HEK293 (cell line): ENCODE measurements around the gene LY6G6F.
A peak's percentile ranks its signal among the peaks of the same experiment; 100 is the strongest.

Experiments
- CTCF ChIA-PET: fragments of 350-600 bp; formaldehyde crosslinking; extraction: SDS; loops from one replicate; lab custom pipeline; 2021; ENCODE audit warnings: antibody characterized with exemption; lab: Yijun Ruan, JAX
- POLR2A ChIA-PET: fragments of 300-600 bp; formaldehyde crosslinking; extraction: SDS; loops from one replicate; lab custom pipeline; 2020; ENCODE audit warnings: antibody characterized with exemption, inconsistent platforms; lab: Yijun Ruan, JAX
- H3K27ac ChIP-seq: fragments of 200-500 bp; sonication (Bioruptor generic); 2 replicates; pipeline ENCODE4 v1.5.1; 2014; ENCODE audit warnings: low read depth, low read length, control low read depth, inconsistent platforms; ENCODE audit errors: extremely low read depth
- H3K36me3 ChIP-seq, 2 experiments: fragments of 200-500 bp in 1 of 2; sonication (Bioruptor generic) in 1 of 2; 1 replicate in 1 of 2; 2 replicates in 1 of 2; pipeline ENCODE4 v1.5.1; 2014 to 2017; ENCODE audit warnings: inconsistent platforms in 2 of 2, low read length in 2 of 2; ENCODE audit not compliant: control insufficient read depth in 2 of 2, insufficient read depth in 1 of 2
- H3K4me1 ChIP-seq: fragments of 200-500 bp; sonication (Bioruptor generic); 2 replicates; pipeline ENCODE4 v1.5.1; 2014; ENCODE audit warnings: mild to moderate bottlenecking, low read length, inconsistent platforms; ENCODE audit not compliant: control insufficient read depth, insufficient read depth
- H3K4me3 ChIP-seq: 2 replicates; pipeline ENCODE4 v1.5.1; 2011; ENCODE audit warnings: low read depth, mild to moderate bottlenecking, control low read depth, low read length, moderate library complexity
- H3K9me3 ChIP-seq: fragments of 200-500 bp; sonication (Bioruptor generic); 2 replicates; pipeline ENCODE4 v1.5.1; 2014; ENCODE audit warnings: low read depth, low read length, inconsistent platforms; ENCODE audit not compliant: control insufficient read depth, insufficient read depth
- KLF7 ChIP-seq: fragments of 450-650 bp; formaldehyde crosslinking; IDR thresholded peaks from 2 replicates; pipeline ENCODE4 v1.5.1; 2016; ENCODE audit warnings: missing biosample characterization, missing genetic modification characterization, borderline replicate concordance
- MYNN ChIP-seq: fragments of 450-650 bp; formaldehyde crosslinking; IDR thresholded peaks from 2 replicates; pipeline ENCODE4 v1.5.1; 2016; ENCODE audit warnings: missing biosample characterization, missing genetic modification characterization, borderline replicate concordance
- REPIN1 ChIP-seq: fragments of 450-650 bp; formaldehyde crosslinking; IDR thresholded peaks from 2 replicates; pipeline ENCODE4 v1.5.1; 2017; ENCODE audit warnings: missing biosample characterization, missing genetic modification characterization, low read depth
- SP3 ChIP-seq: fragments of 450-650 bp; formaldehyde crosslinking; IDR thresholded peaks from 2 replicates; pipeline ENCODE4 v1.5.1; 2016; ENCODE audit warnings: missing biosample characterization, missing genetic modification characterization
- WT1 ChIP-seq: fragments of 450-650 bp; formaldehyde crosslinking; IDR thresholded peaks from 2 replicates; pipeline ENCODE4 v1.5.1; 2016; ENCODE audit warnings: missing biosample characterization, missing genetic modification characterization
- ZNF112 ChIP-seq: fragments of 450-650 bp; formaldehyde crosslinking; IDR thresholded peaks from 2 replicates; pipeline ENCODE4 v1.5.0; 2017; ENCODE audit warnings: missing biosample characterization, missing genetic modification characterization
- ZNF146 ChIP-seq: fragments of 450-650 bp; formaldehyde crosslinking; IDR thresholded peaks from 2 replicates; pipeline ENCODE4 v1.5.1; 2016; ENCODE audit warnings: missing biosample characterization, missing genetic modification characterization
- ZNF24 ChIP-seq: fragments of 450-650 bp; formaldehyde crosslinking; IDR thresholded peaks from 2 replicates; pipeline ENCODE4 v1.5.1; 2016; ENCODE audit warnings: missing biosample characterization, missing genetic modification characterization
- ZNF366 ChIP-seq: fragments of 450-650 bp; formaldehyde crosslinking; conservative IDR thresholded peaks from 2 replicates; pipeline ENCODE4 v1.5.1; 2016; ENCODE audit warnings: missing biosample characterization, missing genetic modification characterization
- ZNF391 ChIP-seq: fragments of 450-650 bp; formaldehyde crosslinking; IDR thresholded peaks from 2 replicates; pipeline ENCODE4 v1.5.1; 2016; ENCODE audit warnings: low read depth, missing biosample characterization, missing genetic modification characterization, borderline replicate concordance
- ZNF530 ChIP-seq: fragments of 450-650 bp; formaldehyde crosslinking; IDR thresholded peaks from 2 replicates; pipeline ENCODE4 v1.5.1; 2016; ENCODE audit warnings: low read depth, missing biosample characterization, missing genetic modification characterization
- ZNF791 ChIP-seq: fragments of 450-650 bp; formaldehyde crosslinking; IDR thresholded peaks from 2 replicates; pipeline ENCODE4 v1.5.1; 2016; ENCODE audit warnings: missing biosample characterization, missing genetic modification characterization
- ZNF843 ChIP-seq: fragments of 450-650 bp; formaldehyde crosslinking; IDR thresholded peaks from 2 replicates; pipeline ENCODE4 v1.5.1; 2016; ENCODE audit warnings: missing biosample characterization, missing genetic modification characterization
- TF ChIP-seq, protein P1 (sequence below): fragments of 450-650 bp; formaldehyde crosslinking; IDR thresholded peaks from 2 replicates; pipeline ENCODE4 v1.5.1; 2017; ENCODE audit warnings: missing biosample characterization, missing genetic modification characterization
- TF ChIP-seq, protein P2 (sequence below): fragments of 450-650 bp; formaldehyde crosslinking; optimal IDR thresholded peaks from 2 replicates; pipeline ENCODE3; 2016; ENCODE audit warnings: missing biosample characterization, mild to moderate bottlenecking, missing genetic modification characterization
- TF ChIP-seq, protein P3 (sequence below): fragments of 450-650 bp; formaldehyde crosslinking; IDR thresholded peaks from 2 replicates; pipeline ENCODE4 v1.5.1; 2016; ENCODE audit warnings: missing biosample characterization, missing genetic modification characterization
- TF ChIP-seq, protein P4 (sequence below): fragments of 450-650 bp; formaldehyde crosslinking; IDR thresholded peaks from 2 replicates; pipeline ENCODE4 v1.5.1; 2016; ENCODE audit warnings: missing biosample characterization, missing genetic modification characterization
- TF ChIP-seq, protein P5 (sequence below): fragments of 450-650 bp; formaldehyde crosslinking; IDR thresholded peaks from 2 replicates; pipeline ENCODE4 v1.5.1; 2016; ENCODE audit warnings: missing biosample characterization, missing genetic modification characterization
- TF ChIP-seq, protein P6 (sequence below): fragments of 450-650 bp; formaldehyde crosslinking; IDR thresholded peaks from 2 replicates; pipeline ENCODE4 v1.5.1; 2016; ENCODE audit warnings: missing biosample characterization, missing genetic modification characterization
- TF ChIP-seq, protein P7 (sequence below): fragments of 450-650 bp; formaldehyde crosslinking; IDR thresholded peaks from 2 replicates; pipeline ENCODE4 v1.5.1; 2017; ENCODE audit warnings: missing biosample characterization, missing genetic modification characterization
- TF ChIP-seq, protein P8 (sequence below): fragments of 450-650 bp; formaldehyde crosslinking; IDR thresholded peaks from 2 replicates; pipeline ENCODE4 v1.5.1; 2017; ENCODE audit warnings: missing biosample characterization, mild to moderate bottlenecking, missing genetic modification characterization, moderate library complexity

Gene LY6G6F

DNA sequence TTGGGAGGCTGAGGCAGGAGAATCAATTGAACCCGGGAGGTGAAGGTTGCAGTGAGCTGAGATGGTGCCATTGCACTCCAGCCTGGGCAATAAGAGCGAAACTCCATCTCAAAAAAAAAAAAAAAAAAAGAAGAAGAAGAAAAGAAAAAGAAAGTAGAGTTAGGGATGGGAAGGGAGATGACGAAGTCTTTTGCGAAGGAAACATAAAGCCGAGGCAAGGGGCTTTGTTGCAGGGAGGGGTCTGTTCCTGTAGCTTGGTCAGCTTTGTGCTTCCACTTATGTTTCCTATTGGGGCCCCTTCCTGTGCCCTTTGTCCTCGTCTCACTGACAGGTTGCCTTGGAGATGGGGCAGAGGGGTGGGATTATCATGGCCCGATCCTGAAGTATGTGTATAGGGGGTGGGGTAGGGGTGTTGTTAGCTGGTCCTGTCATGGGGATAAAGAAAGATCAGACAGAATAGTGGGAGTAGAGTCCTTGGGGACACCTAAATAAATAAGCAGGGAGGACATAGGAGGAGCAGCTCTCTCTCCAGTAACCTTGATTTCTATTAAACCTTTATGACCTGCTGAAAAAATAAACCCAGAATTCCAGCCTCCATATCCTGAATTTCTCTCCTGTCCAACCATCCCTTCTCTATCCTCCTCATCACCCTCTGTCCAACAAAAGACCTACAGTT, 30.8 kb downstream of the LY6G6F start (continued):
- TF ChIP-seq SP3 (0 out of 2 replicates have a peak, but pooled peaks have one; percentile 6), ZNF391 (0 out of 2 replicates have a peak, but pooled peaks have one; percentile 31), ZNF24 (tag by site-specific recombination) (0 out of 2 replicates have a peak, but pooled peaks have one; percentile 11)

DNA sequence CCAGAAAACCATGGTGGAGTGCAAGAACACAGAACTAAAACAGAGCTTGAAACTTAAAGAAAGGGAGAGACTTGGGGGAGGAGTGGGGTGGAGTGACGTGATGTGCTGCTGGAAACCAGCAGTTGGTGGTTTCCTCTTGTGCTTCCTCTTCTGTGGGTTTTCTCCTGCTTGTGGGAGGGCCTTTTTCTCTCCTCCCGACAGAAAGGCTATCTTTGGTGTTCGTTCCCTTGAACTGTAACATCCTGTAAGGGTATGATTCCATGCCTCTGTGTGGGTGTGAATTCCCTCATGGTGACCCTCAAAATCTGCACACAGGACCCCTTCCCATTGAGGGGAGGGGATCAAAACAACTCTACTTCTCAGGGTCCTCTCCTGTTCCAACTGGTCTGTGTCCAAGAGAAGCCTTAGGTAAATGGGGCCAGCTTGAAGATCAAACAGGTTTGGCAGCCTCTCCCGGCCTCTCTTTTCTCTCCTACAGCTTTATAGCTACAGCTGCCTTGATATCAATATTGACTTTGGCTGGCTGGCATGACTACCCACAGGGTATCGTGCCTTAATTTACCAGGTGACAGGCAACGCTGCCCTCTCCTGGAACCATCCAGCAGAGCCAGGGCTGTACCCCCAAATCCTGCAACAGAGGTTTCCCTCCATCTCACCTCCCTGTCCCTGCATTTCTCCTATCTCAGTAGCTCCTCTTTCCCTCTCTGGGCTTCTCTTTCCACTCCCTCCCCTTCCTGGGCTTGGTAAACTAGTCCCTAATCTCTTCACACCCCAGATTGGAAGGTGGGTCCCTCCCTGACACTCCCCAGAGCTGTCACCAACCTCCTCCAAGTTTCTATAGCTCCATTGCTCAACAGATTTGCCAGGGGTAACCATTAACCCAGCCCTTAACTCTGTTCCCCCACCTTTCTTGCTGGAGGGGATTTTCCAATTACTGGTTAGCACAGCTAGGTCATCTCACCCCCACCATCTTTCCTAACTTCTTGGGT, 31.6 kb downstream of the LY6G6F start:
- H3K27ac ChIP-seq, result peak overlapping the region; percentile 63
- CTCF ChIA-PET, result interaction anchor here (0.6 to 4.7 kb wide), 16 partner anchors 8 to 427 kb away, joined by 3 to 39 read pairs (median 4); partner anchors contain the start of genes CSNK2B, GPANK1, LY6G5C and VARS1
- no peaks in the 10 kb centered on the region for H3K9me3 ChIP-seq
- POLR2A ChIA-PET, result interaction anchor here (0.7 to 6.8 kb wide), 15 partner anchors 9 to 124 kb away, joined by 3 to 102 read pairs (median 4); partner anchors contain the start of genes ABHD16A, CSNK2B, DDAH2 and GPANK1
- peaks cover 14 to 36% of the 10 kb centered on the region in 2 experiments; a peak in 2 of 3 replicates for H3K36me3 ChIP-seq
- peaks cover 35% of the 10 kb centered on the region for H3K4me1 ChIP-seq
- H3K4me3 ChIP-seq, result no peak overlapping the region
- TF ChIP-seq, protein P1, sequence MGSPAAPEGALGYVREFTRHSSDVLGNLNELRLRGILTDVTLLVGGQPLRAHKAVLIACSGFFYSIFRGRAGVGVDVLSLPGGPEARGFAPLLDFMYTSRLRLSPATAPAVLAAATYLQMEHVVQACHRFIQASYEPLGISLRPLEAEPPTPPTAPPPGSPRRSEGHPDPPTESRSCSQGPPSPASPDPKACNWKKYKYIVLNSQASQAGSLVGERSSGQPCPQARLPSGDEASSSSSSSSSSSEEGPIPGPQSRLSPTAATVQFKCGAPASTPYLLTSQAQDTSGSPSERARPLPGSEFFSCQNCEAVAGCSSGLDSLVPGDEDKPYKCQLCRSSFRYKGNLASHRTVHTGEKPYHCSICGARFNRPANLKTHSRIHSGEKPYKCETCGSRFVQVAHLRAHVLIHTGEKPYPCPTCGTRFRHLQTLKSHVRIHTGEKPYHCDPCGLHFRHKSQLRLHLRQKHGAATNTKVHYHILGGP, result no peak
- TF ChIP-seq ZNF112 (tag by site-specific recombination) (no peak), ZNF530 (no peak), MYNN (tag by site-specific recombination) (no peak), WT1 (tag by site-specific recombination) (peak; percentile 97), REPIN1 (no peak), ZNF366 (tag by site-specific recombination) (peak; percentile 28; the same call in 1 of the 2 replicates), ZNF843 (tag by site-specific recombination) (no peak), ZNF791 (no peak), KLF7 (tag by site-specific recombination) (no peak), ZNF146 (no peak)
- TF ChIP-seq, protein P2, sequence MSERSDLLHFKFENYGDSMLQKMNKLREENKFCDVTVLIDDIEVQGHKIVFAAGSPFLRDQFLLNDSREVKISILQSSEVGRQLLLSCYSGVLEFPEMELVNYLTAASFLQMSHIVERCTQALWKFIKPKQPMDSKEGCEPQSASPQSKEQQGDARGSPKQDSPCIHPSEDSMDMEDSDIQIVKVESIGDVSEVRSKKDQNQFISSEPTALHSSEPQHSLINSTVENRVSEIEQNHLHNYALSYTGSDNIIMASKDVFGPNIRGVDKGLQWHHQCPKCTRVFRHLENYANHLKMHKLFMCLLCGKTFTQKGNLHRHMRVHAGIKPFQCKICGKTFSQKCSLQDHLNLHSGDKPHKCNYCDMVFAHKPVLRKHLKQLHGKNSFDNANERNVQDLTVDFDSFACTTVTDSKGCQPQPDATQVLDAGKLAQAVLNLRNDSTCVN (tag by site-specific recombination), result no peak
- TF ChIP-seq, protein P3, sequence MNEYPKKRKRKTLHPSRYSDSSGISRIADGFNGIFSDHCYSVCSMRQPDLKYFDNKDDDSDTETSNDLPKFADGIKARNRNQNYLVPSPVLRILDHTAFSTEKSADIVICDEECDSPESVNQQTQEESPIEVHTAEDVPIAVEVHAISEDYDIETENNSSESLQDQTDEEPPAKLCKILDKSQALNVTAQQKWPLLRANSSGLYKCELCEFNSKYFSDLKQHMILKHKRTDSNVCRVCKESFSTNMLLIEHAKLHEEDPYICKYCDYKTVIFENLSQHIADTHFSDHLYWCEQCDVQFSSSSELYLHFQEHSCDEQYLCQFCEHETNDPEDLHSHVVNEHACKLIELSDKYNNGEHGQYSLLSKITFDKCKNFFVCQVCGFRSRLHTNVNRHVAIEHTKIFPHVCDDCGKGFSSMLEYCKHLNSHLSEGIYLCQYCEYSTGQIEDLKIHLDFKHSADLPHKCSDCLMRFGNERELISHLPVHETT, result no peak
- TF ChIP-seq, protein P4, sequence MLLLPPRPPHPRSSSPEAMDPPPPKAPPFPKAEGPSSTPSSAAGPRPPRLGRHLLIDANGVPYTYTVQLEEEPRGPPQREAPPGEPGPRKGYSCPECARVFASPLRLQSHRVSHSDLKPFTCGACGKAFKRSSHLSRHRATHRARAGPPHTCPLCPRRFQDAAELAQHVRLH (tag by site-specific recombination), result 0 out of 2 replicates have a peak, but pooled peaks have one; percentile 35
- TF ChIP-seq, protein P5, sequence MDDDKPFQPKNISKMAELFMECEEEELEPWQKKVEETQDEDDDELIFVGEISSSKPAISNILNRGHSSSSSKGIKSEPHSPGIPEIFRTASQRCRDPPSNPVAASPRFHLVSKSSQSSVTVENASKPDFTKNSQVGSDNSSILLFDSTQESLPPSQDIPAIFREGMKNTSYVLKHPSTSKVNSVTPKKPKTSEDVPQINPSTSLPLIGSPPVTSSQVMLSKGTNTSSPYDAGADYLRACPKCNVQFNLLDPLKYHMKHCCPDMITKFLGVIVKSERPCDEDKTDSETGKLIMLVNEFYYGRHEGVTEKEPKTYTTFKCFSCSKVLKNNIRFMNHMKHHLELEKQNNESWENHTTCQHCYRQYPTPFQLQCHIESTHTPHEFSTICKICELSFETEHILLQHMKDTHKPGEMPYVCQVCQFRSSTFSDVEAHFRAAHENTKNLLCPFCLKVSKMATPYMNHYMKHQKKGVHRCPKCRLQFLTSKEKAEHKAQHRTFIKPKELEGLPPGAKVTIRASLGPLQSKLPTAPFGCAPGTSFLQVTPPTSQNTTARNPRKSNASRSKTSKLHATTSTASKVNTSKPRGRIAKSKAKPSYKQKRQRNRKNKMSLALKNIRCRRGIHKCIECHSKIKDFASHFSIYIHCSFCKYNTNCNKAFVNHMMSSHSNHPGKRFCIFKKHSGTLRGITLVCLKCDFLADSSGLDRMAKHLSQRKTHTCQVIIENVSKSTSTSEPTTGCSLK (tag by site-specific recombination), result no peak
- TF ChIP-seq, protein P6, sequence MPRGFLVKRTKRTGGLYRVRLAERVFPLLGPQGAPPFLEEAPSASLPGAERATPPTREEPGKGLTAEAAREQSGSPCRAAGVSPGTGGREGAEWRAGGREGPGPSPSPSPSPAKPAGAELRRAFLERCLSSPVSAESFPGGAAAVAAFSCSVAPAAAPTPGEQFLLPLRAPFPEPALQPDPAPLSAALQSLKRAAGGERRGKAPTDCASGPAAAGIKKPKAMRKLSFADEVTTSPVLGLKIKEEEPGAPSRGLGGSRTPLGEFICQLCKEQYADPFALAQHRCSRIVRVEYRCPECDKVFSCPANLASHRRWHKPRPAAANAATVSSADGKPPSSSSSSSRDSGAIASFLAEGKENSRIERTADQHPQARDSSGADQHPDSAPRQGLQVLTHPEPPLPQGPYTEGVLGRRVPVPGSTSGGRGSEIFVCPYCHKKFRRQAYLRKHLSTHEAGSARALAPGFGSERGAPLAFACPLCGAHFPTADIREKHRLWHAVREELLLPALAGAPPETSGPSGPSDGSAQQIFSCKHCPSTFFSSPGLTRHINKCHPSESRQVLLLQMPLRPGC (tag by site-specific recombination), result no peak
- TF ChIP-seq, protein P7, sequence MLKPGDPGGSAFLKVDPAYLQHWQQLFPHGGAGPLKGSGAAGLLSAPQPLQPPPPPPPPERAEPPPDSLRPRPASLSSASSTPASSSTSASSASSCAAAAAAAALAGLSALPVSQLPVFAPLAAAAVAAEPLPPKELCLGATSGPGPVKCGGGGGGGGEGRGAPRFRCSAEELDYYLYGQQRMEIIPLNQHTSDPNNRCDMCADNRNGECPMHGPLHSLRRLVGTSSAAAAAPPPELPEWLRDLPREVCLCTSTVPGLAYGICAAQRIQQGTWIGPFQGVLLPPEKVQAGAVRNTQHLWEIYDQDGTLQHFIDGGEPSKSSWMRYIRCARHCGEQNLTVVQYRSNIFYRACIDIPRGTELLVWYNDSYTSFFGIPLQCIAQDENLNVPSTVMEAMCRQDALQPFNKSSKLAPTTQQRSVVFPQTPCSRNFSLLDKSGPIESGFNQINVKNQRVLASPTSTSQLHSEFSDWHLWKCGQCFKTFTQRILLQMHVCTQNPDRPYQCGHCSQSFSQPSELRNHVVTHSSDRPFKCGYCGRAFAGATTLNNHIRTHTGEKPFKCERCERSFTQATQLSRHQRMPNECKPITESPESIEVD (tag by site-specific recombination), result no peak
- TF ChIP-seq, protein P8, sequence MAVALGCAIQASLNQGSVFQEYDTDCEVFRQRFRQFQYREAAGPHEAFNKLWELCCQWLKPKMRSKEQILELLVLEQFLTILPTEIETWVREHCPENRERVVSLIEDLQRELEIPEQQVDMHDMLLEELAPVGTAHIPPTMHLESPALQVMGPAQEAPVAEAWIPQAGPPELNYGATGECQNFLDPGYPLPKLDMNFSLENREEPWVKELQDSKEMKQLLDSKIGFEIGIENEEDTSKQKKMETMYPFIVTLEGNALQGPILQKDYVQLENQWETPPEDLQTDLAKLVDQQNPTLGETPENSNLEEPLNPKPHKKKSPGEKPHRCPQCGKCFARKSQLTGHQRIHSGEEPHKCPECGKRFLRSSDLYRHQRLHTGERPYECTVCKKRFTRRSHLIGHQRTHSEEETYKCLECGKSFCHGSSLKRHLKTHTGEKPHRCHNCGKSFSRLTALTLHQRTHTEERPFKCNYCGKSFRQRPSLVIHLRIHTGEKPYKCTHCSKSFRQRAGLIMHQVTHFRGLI, result no peak
